Suprapubic skin (tissue), 4 donors: ENCODE results near the gene POLR3G. TPM values are rescaled to one million over a fixed set of nuclear protein-coding genes. Genes with fewer than 3 reads are reported as not detected.

Source experiments
- DNase-seq, 2 donors: peaks; one replicate each; pipeline ENCODE4 v3.0.0-alpha.2; 2019; ENCODE audit warnings: low spot score in 2 of 2
- H3K27ac ChIP-seq: fragments of 200-600 bp; sonication (generic); one replicate; pipeline ENCODE4 v1.5.1; 2019
- H3K27me3 ChIP-seq: fragments of 200-600 bp; sonication (generic); one replicate; pipeline ENCODE4 v1.5.1; 2019
- H3K36me3 ChIP-seq: fragments of 200-600 bp; sonication (generic); one replicate; pipeline ENCODE4 v1.5.1; 2019
- H3K4me1 ChIP-seq: fragments of 200-600 bp; sonication (generic); one replicate; pipeline ENCODE4 v1.5.1; 2019
- H3K4me3 ChIP-seq: fragments of 200-600 bp; sonication (generic); one replicate; pipeline ENCODE4 v1.5.1; 2019; ENCODE audit warnings: mild to moderate bottlenecking
- H3K9me3 ChIP-seq: fragments of 200-600 bp; sonication (generic); one replicate; pipeline ENCODE4 v1.5.1; 2019
- EP300 ChIP-seq: sonication (generic); formaldehyde crosslinking; IDR thresholded peaks from one replicate; pipeline ENCODE4 v1.6.1; 2017; ENCODE audit warnings: antibody characterized with exemption
- POLR2A ChIP-seq, 2 donors: fragments of 450-650 bp; IDR thresholded peaks; one replicate each; pipeline ENCODE4 v1.6.1; 2017; ENCODE audit warnings: antibody characterized with exemption in 2 of 2, mild to moderate bottlenecking in 2 of 2, moderate library complexity in 2 of 2
- POLR2AphosphoS5 ChIP-seq, 3 donors: sonication (generic); formaldehyde crosslinking; IDR thresholded peaks; one replicate each; pipeline ENCODE4 v1.6.1; 2017; ENCODE audit warnings: antibody characterized with exemption in 3 of 3
- WGBS: methylation state at CpG from one replicate; pipeline ENCODE4 v1.1.5; 2018; 5-methylcytosine and 5-hydroxymethylcytosine counted together
- total RNA-seq, 4 donors: library from RNA; depleted of rRNA; stranded (reverse); fragments of >200 nt; gene quantifications; one replicate each; pipeline ENCODE4 v1.1.0, GENCODE V29; 2016
- TF ChIP-seq, protein P1 (sequence below), 2 donors: fragments of 200-600 bp in 1 of 2; fragments of 450-650 bp in 1 of 2; sonication (generic) in 1 of 2; IDR thresholded peaks; one replicate each; pipeline ENCODE4 v1.5.1; 2016 to 2019; ENCODE audit warnings: antibody characterized with exemption in 2 of 2, mild to moderate bottlenecking in 1 of 2, moderate library complexity in 1 of 2

POLR3G gene, protein sequence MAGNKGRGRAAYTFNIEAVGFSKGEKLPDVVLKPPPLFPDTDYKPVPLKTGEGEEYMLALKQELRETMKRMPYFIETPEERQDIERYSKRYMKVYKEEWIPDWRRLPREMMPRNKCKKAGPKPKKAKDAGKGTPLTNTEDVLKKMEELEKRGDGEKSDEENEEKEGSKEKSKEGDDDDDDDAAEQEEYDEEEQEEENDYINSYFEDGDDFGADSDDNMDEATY
- 1 to 10 TPM; 3.2 to 7.3 (median 4.9) TPM for total RNA-seq

- H3K27me3 ChIP-seq: no peaks in the 10 kb centered on the region
- H3K9me3 ChIP-seq: no peaks in the 10 kb centered on the region
- under 1% methylated on average over 52 of the region's 73 CpGs for WGBS
- DNase-seq: peak; percentile 94 to 95
- H3K4me3 ChIP-seq: peak within 1 kb of the TSS; percentile 87
- H3K27ac ChIP-seq: peak within 1 kb of the TSS; percentile 88
- TF ChIP-seq, protein P1, sequence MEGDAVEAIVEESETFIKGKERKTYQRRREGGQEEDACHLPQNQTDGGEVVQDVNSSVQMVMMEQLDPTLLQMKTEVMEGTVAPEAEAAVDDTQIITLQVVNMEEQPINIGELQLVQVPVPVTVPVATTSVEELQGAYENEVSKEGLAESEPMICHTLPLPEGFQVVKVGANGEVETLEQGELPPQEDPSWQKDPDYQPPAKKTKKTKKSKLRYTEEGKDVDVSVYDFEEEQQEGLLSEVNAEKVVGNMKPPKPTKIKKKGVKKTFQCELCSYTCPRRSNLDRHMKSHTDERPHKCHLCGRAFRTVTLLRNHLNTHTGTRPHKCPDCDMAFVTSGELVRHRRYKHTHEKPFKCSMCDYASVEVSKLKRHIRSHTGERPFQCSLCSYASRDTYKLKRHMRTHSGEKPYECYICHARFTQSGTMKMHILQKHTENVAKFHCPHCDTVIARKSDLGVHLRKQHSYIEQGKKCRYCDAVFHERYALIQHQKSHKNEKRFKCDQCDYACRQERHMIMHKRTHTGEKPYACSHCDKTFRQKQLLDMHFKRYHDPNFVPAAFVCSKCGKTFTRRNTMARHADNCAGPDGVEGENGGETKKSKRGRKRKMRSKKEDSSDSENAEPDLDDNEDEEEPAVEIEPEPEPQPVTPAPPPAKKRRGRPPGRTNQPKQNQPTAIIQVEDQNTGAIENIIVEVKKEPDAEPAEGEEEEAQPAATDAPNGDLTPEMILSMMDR (IDR thresholded peaks at IDR 0.05): peak; percentile 6 to 43
- TF ChIP-seq POLR2AphosphoS5 (IDR thresholded peaks at IDR 0.05) (peak in 1 of 3 donors; percentile 80), POLR2A (IDR thresholded peaks at IDR 0.05) (no peak)
- no peaks in the 10 kb centered on the region for H3K36me3 ChIP-seq
- H3K4me1 ChIP-seq: peaks cover 43% of the 10 kb centered on the region
Measured at GRCh38 chr5:90474235-90475107, at the start of gene POLR3G, which contains the start of gene MBLAC2. POLR3G (plus strand) TSS chr5:90474864; CDS start chr5:90485568, 10,704 bp downstream. MBLAC2 (minus strand) TSS chr5:90474771; CDS start chr5:90474292, 479 bp downstream.

GRCh38 chr5:90434116-90434714, 40.4 kb upstream of the POLR3G start:
- 77% methylated on average over 5 of the region's 5 CpGs for WGBS
- no peaks in the 10 kb centered on the region for H3K4me1 ChIP-seq
- TF ChIP-seq POLR2AphosphoS5 (IDR thresholded peaks at IDR 0.05): no peak
- TF ChIP-seq, protein P1 (IDR thresholded peaks at IDR 0.05): peak in 1 of 2 donors; percentile 25
- H3K9me3 ChIP-seq: no peaks in the 10 kb centered on the region
- H3K27ac ChIP-seq: no peak overlapping the region
- H3K27me3 ChIP-seq: no peaks in the 10 kb centered on the region
- no peaks in the 10 kb centered on the region for H3K36me3 ChIP-seq
- no peak overlapping the region for H3K4me3 ChIP-seq
- no peak for DNase-seq

- Histone ChIP-seq H3K4me3 (no peak overlapping the region), H3K9me3 (no peaks in the 10 kb centered on the region), H3K36me3 (no peaks in the 10 kb centered on the region), H3K27ac (no peak overlapping the region), H3K4me1 (peaks cover 8% of the 10 kb centered on the region), H3K27me3 (no peaks in the 10 kb centered on the region)
- DNase-seq: no peak
- TF ChIP-seq POLR2A (IDR thresholded peaks at IDR 0.05) (no peak), EP300 (no peak), POLR2AphosphoS5 (IDR thresholded peaks at IDR 0.05) (no peak)
- TF ChIP-seq, protein P1 (IDR thresholded peaks at IDR 0.05): no peak
Measured at GRCh38 chr5:90437663-90438062, 37.0 kb upstream of the POLR3G start.

GRCh38 chr5:90438100-90438499, 36.6 kb upstream of the POLR3G start:
- DNase-seq: no peak
- Histone ChIP-seq H3K27ac (no peak overlapping the region), H3K9me3 (no peaks in the 10 kb centered on the region), H3K36me3 (no peaks in the 10 kb centered on the region), H3K27me3 (no peaks in the 10 kb centered on the region), H3K4me1 (peaks cover 8% of the 10 kb centered on the region), H3K4me3 (no peak overlapping the region)
- no peak for TF ChIP-seq EP300
- TF ChIP-seq POLR2A (IDR thresholded peaks at IDR 0.05): no peak
- TF ChIP-seq POLR2AphosphoS5 (IDR thresholded peaks at IDR 0.05): no peak
- TF ChIP-seq, protein P1 (IDR thresholded peaks at IDR 0.05): no peak
- WGBS: 27% methylated on average over 1 of the region's 1 CpG

- no peak for DNase-seq
- Histone ChIP-seq H3K27ac (no peak overlapping the region), H3K27me3 (no peaks in the 10 kb centered on the region), H3K9me3 (no peaks in the 10 kb centered on the region), H3K4me3 (no peak overlapping the region), H3K36me3 (no peaks in the 10 kb centered on the region), H3K4me1 (peaks cover 8% of the 10 kb centered on the region)
- TF ChIP-seq EP300 (no peak), POLR2A (IDR thresholded peaks at IDR 0.05) (no peak), POLR2AphosphoS5 (IDR thresholded peaks at IDR 0.05) (no peak)
- TF ChIP-seq, protein P1 (IDR thresholded peaks at IDR 0.05): no peak
- WGBS: 41% methylated on average over 2 of the region's 2 CpGs
Measured at GRCh38 chr5:90440644-90441043, 34.0 kb upstream of the POLR3G start.
